Measurements from ENCODE around the gene RTF1.

Gene RTF1

GRCh38 chr15:41499109-41499851 is 82.4 kb downstream of the RTF1 start (continued):
- 0 out of 2 replicates have a peak, but pooled peaks have one; percentile 49 for TF ChIP-seq ZBTB8A (tag by site-specific recombination; IDR thresholded peaks at IDR 0.05)
- TF ChIP-seq ZNF518A (tag by site-specific recombination; conservative IDR thresholded peaks at IDR 0.05; ENCODE audit: low read depth), result no peak
- TF ChIP-seq, protein P1, sequence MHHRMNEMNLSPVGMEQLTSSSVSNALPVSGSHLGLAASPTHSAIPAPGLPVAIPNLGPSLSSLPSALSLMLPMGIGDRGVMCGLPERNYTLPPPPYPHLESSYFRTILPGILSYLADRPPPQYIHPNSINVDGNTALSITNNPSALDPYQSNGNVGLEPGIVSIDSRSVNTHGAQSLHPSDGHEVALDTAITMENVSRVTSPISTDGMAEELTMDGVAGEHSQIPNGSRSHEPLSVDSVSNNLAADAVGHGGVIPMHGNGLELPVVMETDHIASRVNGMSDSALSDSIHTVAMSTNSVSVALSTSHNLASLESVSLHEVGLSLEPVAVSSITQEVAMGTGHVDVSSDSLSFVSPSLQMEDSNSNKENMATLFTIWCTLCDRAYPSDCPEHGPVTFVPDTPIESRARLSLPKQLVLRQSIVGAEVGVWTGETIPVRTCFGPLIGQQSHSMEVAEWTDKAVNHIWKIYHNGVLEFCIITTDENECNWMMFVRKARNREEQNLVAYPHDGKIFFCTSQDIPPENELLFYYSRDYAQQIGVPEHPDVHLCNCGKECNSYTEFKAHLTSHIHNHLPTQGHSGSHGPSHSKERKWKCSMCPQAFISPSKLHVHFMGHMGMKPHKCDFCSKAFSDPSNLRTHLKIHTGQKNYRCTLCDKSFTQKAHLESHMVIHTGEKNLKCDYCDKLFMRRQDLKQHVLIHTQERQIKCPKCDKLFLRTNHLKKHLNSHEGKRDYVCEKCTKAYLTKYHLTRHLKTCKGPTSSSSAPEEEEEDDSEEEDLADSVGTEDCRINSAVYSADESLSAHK (tag by site-specific recombination; IDR thresholded peaks at IDR 0.05), result no peak
- TF ChIP-seq GLI4 (tag by site-specific recombination; IDR thresholded peaks at IDR 0.05), result no peak
- no peak for TF ChIP-seq ZNF112 (tag by site-specific recombination; IDR thresholded peaks at IDR 0.05)
- TF ChIP-seq RBAK (tag by site-specific recombination; IDR thresholded peaks at IDR 0.05), result no peak
- TF ChIP-seq ZNF658 (tag by site-specific recombination; IDR thresholded peaks at IDR 0.05), result no peak
- TF ChIP-seq ZNF791 (tag by site-specific recombination; IDR thresholded peaks at IDR 0.05), result no peak
- TF ChIP-seq ZNF221 (tag by site-specific recombination; IDR thresholded peaks at IDR 0.05; ENCODE audit: borderline replicate concordance), result no peak
- TF ChIP-seq ZNF629 (tag by site-specific recombination; IDR thresholded peaks at IDR 0.05), result peak; percentile 60
- no peak for TF ChIP-seq SP2 (tag by site-specific recombination; IDR thresholded peaks at IDR 0.05)
- TF ChIP-seq GLIS2 (tag by site-specific recombination; IDR thresholded peaks at IDR 0.05), result no peak
- no peak for TF ChIP-seq ZNF37A (tag by site-specific recombination; IDR thresholded peaks at IDR 0.05)
- no peak for TF ChIP-seq PBX3 (CRISPR knock-in tag; IDR thresholded peaks at IDR 0.05)
- no peak for TF ChIP-seq FEZF1 (tag by site-specific recombination; IDR thresholded peaks at IDR 0.05)
- TF ChIP-seq, protein P2, sequence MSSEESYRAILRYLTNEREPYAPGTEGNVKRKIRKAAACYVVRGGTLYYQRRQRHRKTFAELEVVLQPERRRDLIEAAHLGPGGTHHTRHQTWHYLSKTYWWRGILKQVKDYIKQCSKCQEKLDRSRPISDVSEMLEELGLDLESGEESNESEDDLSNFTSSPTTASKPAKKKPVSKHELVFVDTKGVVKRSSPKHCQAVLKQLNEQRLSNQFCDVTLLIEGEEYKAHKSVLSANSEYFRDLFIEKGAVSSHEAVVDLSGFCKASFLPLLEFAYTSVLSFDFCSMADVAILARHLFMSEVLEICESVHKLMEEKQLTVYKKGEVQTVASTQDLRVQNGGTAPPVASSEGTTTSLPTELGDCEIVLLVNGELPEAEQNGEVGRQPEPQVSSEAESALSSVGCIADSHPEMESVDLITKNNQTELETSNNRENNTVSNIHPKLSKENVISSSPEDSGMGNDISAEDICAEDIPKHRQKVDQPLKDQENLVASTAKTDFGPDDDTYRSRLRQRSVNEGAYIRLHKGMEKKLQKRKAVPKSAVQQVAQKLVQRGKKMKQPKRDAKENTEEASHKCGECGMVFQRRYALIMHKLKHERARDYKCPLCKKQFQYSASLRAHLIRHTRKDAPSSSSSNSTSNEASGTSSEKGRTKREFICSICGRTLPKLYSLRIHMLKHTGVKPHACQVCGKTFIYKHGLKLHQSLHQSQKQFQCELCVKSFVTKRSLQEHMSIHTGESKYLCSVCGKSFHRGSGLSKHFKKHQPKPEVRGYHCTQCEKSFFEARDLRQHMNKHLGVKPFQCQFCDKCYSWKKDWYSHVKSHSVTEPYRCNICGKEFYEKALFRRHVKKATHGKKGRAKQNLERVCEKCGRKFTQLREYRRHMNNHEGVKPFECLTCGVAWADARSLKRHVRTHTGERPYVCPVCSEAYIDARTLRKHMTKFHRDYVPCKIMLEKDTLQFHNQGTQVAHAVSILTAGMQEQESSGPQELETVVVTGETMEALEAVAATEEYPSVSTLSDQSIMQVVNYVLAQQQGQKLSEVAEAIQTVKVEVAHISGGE (tag by site-specific recombination; conservative IDR thresholded peaks at IDR 0.05; ENCODE audit: low read depth), result no peak
- TF ChIP-seq ZNF311 (tag by site-specific recombination; IDR thresholded peaks at IDR 0.05; ENCODE audit: borderline replicate concordance), result no peak
- TF ChIP-seq, protein P3, sequence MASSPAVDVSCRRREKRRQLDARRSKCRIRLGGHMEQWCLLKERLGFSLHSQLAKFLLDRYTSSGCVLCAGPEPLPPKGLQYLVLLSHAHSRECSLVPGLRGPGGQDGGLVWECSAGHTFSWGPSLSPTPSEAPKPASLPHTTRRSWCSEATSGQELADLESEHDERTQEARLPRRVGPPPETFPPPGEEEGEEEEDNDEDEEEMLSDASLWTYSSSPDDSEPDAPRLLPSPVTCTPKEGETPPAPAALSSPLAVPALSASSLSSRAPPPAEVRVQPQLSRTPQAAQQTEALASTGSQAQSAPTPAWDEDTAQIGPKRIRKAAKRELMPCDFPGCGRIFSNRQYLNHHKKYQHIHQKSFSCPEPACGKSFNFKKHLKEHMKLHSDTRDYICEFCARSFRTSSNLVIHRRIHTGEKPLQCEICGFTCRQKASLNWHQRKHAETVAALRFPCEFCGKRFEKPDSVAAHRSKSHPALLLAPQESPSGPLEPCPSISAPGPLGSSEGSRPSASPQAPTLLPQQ (tag by site-specific recombination; IDR thresholded peaks at IDR 0.05), result no peak
- no peak for TF ChIP-seq ZNF670 (tag by site-specific recombination; IDR thresholded peaks at IDR 0.05; ENCODE audit: low read depth)
- no peak for TF ChIP-seq ZBTB1 (tag by site-specific recombination; IDR thresholded peaks at IDR 0.05)
- no peak for TF ChIP-seq ZNF155 (tag by site-specific recombination; IDR thresholded peaks at IDR 0.05)
- TF ChIP-seq ZNF239 (tag by site-specific recombination; IDR thresholded peaks at IDR 0.05), result no peak
- no peak for TF ChIP-seq SCRT1 (tag by site-specific recombination; IDR thresholded peaks at IDR 0.05; ENCODE audit: borderline replicate concordance)
- TF ChIP-seq, protein P4, sequence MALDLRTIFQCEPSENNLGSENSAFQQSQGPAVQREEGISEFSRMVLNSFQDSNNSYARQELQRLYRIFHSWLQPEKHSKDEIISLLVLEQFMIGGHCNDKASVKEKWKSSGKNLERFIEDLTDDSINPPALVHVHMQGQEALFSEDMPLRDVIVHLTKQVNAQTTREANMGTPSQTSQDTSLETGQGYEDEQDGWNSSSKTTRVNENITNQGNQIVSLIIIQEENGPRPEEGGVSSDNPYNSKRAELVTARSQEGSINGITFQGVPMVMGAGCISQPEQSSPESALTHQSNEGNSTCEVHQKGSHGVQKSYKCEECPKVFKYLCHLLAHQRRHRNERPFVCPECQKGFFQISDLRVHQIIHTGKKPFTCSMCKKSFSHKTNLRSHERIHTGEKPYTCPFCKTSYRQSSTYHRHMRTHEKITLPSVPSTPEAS (tag by site-specific recombination; IDR thresholded peaks at IDR 0.05), result no peak

All from HEK293 (cell line).